Measurements from ENCODE around the gene FARS2.
A peak's percentile ranks its signal among the peaks of the same experiment; 100 is the strongest.
"Not testable (repeated sequence)": the region's sequence is repeated elsewhere in the genome, so short reads cannot be mapped to it uniquely, and the experiment has no call there.

Gene FARS2

DNA sequence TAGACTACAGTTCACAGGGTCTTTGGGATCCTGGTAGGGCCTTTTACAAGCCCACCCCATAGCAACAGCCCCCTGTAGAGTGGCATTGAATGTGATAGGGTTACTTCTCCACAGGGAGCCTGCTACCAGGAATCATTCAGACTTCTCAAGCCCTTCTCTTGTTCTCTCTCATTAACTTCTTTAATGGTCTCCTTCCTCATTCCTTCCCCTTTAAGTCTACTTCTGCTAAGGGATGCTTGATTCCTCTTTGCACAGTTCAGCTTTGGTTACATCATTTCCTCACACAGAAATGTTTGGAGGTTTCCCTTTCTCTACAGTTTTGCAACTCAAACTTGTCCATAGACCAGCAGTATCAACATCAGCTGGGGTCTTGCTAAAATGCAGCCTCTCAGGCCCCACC lies 437.8 kb downstream of the FARS2 start:
- not testable (repeated sequence) for DNase-seq (ENCODE audit: low read depth)

DNA sequence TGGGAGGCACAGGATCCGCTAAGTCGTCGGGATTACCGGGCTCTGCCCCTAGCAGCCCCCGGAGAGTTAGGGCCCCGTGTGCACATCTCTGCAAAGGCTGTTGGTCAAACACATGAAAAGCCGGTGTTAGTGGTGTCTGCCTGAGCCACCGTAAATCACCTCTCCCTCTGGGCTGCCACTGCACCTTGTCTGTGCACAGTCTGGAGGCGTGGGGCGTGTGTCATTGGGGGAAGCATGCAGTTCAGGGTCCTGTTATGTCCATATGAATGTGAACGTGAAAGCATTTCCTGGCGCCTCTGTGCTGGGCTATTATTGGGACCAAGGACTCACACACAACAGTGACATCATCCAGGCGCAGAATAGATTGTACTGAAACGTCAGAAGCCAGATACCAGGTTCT lies 439.9 kb downstream of the FARS2 start:
- DNase-seq (ENCODE audit: low read depth) = no peak

DNA sequence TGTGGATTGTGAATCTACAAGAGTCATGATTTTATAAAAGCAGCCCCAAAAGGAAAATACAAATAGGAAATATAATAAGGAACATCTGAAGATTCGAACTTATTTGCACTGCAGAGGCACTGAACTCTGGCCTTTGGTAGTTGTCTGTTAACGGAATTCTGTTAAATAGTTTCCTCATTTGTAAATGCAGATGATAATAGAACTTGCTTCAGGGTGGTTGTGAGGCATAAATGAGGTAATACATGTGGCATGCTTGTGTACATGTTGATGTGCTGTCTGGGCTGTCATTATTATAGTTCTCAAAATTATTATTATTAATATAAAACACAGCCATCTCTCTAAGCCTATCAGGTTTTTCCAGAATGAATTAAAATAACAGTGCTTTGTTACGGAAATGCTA lies 443.4 kb downstream of the FARS2 start:
- no peak for DNase-seq (ENCODE audit: low read depth)

DNA sequence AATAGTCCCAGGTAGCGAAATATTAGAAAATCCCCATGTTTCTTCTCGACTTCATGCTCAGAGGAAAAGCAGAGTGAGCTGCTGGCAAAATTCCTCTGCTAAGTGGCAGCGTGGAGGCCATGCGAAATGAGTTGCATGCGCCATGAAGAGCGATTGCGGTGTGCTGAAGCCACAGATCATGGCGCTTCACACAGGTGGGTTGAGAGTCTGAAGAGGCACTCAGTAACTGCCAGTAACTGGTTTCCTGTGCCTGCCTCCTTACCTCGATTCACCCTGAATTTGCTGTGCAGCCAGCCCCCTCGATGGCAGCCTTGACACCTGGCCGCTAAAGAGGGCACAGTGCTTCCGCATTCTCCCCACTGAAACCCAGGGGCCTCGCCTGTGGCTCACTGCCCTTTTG lies 443.9 kb downstream of the FARS2 start:
- no peak for DNase-seq (ENCODE audit: low read depth)

DNA sequence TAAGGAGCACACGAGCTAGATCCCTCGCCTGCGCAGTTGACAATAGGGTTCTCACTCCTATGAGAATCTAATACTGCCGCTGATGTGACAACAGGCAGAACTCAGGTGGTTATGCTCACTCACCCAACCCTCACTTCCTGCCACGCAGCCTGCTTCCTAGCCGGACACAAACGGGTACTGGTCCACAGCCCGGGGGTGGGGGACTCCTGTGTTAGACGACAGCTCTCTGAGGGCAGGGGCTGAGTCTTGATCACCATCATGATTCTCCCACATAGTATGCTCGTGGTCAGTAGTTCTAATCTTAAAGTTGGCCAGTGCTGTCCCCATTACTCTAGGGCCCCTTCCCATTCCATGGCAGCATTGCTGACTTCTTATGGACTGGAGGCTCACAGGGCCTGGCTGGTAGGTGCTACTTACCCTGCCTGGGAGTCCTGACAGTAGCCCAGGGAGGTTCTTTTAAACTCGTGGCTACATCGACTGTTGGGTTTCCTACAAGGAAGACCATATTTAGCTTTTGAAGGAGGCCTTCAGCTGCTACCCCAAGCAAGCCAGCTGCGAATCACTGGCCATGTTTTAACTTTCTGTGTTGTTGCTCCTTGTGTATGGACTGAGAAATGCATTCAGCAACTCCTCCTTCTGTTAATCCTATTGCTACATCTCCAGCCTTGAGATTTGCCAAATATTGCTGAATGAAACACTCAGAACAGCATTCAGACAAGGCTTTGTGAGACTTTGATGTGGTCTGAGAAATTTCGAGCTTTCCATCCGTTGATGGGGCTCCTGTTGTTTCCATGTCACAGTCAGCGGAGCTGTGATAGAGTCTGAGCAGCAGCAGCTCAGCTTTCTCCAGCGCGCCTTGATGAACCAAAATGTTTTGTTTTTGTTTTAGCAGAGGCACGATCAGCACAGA lies 445.1 kb downstream of the FARS2 start:
- DNase-seq (ENCODE audit: low read depth) = no peak

DNA sequence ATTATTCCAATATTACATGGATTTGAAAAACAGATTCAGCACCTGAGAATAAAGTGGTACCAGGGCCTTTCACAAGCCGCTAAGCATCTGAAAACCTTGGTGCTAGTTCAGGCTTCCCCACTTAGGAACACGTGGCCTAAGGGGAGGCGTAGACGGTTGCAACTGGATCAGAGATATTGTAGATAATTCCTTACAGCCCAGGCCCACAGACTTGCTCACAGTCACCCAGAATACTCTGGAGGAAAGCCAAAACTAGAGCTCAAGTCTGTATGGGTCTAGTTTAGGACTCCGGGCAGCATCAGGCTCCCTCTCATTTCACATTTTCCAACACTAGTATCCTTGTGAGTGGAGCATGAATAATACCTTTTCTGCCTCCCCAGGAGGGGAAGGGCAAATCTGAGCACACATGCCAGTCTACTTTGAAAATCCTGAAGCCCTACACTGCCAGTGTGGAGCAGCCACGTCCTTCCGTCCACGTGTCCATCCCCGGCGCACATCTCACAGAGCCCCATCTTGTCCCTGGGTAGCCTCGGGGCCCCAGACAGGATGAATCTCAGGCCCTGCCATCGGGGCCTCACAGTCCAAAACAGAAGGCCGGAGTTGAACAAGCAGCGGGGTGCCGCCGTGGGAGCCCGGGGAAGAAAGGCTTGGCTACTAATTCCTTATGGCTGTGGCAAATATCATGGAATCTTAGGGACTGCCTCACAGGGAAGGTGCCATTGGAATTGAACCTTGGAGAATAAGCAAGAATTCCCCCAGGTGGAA lies 446.1 kb downstream of the FARS2 start:
- no peak for DNase-seq (ENCODE audit: low read depth)

DNA sequence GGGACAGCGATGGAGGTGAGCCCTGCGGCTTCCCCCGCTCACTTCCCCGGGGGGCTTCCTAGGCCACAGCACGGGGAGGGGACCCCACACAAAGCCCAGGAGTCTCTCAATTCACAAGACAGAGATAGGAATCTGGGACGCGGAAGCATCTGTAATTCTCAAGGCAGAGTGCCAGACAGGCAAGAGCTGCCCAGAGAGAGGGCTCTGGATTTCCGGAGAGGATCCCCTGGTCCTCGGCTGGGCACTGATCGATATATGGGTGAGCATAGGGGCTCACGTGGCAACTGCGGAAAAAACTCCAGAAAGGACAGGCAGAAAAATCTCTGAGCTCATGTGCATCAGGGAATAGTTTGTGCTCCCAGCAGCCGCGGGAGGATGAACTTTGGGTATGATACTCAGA lies 449.2 kb downstream of the FARS2 start:
- DNase-seq (ENCODE audit: low read depth) = no peak

DNA sequence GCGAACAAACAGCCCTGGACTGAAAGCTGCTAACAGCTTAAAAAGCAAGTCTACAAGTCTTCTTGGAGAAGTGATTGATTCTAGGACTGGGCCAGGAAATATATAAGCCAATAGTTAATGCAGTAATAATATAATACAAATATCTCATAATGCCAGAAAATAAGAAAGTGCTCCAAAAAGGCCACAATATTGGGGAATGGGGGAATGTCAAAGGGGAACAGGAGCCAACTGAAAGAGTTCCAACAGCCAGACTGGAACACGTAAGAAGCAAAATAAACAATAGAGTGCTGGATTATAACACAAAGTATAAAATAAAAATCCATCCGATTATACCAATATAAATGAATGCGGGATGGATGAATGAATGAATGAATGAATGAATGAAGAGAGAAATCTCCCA lies 449.6 kb downstream of the FARS2 start:
- DNase-seq (ENCODE audit: low read depth) = no peak

DNA sequence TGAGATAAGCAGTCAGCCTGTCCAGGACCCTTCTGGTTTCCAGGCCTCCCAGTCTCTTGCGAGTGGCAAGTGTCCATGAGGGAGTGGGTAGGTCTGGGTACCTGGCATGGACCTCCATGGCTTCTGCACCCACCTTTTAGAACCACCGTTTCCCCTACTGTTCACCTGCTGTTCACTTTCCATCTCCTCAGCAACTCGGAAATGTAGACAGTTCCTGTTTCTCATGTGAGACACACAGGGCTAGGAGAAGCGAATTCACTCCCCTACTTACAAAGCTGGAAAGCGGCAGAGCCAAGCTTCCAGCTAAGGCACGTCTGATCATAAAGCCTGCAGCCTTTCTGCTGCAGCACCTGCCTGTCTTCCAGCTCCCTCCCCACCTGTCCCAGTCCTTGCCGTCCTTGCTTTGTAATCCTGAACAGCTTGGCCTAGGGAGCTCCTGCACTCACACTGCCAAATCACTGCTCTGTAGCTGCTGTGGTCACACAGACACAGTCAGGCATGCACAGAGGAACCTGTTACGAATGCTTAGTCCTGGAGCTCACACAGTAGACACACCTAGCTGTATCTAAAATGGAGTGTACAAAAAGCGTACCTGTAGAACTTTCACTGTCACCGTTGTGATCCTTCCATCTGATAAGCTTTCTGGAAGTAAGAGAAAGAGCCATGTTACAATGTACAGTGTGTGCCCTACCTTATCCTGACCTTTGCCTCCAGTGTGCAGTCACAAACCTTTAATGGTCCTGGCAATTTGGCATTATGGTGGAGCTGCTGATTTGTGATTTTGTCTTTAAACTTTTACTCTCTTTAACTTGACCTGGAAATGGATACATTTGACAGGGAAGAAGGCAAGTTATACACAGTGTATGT lies 451.3 kb downstream of the FARS2 start:
- no peak for DNase-seq (ENCODE audit: low read depth)

DNA sequence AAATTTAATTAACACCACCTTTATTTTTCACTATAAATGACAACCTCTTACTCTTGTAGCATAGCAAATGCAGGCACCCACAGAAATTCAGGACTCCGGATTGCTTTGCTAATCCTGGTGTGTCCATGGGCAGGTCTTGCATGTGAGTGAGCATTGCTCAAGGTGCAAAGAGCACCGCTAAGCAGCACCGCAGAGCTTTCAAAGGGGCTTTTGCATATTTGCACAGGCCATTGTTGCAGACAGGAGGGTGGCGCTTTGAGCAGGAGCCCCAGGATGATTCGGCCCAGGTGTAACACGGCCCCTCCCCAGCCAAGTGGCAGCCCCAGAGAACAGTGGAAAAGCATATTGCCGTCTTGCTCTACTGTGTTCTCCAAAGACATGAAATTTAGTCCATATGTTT lies 452.2 kb downstream of the FARS2 start:
- DNase-seq (ENCODE audit: low read depth) = no peak

DNA sequence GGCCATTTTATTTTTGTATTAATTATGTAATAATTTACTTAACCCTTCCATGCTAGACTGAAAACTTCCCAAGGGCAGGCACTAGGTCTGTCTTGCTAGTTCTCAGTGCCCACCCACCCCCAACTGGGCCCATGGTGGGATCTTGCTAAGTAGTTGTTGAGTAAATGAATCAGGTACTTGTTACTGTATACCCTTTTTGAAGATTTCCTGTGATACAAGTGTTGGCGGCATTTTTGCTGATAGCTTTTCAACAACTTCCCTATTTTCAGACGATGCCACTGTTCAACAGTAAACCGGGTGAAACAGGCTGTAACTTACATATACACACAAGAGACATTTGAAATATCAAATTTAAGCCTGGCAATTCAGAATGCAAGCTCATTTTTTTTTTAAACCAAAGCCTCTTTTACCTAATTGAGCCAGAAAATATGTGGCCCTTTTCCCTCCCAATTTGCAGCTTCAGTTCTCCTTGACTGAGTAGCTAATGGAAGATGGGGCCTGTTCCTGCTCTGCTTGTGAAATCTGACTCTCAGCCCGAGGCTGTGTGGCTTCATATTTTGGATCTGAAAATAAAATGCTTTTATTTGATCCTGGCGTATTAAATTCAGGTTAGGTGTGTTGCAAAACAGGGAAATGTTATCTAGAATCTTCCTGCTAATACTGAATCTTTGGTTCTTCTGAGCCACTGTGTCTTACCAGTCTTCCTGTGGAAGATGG lies 457.1 kb downstream of the FARS2 start:
- no peak for DNase-seq (ENCODE audit: low read depth)

DNA sequence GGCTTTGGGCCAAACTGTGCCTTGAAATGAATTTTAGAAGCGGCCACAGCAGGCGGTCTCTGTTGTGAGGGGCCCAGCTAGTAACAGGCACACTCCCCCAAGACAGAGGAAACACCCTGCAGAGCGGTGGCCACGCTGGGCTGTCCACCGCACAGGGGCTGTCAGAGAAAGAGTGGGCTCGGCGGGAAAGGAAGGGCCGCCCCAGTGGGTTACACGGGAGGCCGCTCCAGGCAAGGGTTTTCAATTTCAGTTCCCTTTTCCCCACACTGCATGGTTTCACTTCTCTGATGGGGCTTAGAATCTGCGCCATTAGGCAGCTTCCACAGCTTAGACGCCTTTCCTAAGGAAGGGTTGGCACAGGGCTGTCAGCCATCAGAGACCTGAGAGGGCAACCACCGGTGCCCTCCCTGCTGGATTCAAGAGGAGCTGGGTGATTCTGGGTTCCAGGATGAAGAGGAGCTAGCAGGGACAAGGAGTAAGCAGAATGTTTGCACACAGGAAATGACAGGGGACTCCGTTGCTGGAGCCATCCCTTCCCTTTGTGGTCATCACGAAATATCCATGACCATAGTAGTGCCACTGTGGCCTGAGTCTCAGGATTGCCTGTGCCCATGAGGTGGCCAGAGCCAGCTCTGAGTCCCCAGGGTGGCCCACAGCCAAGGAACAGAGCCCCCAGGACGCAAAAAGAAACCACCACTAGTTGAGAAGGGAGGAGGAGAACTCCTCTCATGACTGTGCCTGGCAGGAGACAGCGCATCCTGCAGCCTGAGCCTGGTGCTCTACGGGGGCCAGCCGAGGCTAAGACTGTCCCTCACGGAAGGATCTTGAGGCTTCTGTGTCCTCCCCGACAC lies 462.8 kb downstream of the FARS2 start:
- no peak for DNase-seq (ENCODE audit: low read depth)

DNA sequence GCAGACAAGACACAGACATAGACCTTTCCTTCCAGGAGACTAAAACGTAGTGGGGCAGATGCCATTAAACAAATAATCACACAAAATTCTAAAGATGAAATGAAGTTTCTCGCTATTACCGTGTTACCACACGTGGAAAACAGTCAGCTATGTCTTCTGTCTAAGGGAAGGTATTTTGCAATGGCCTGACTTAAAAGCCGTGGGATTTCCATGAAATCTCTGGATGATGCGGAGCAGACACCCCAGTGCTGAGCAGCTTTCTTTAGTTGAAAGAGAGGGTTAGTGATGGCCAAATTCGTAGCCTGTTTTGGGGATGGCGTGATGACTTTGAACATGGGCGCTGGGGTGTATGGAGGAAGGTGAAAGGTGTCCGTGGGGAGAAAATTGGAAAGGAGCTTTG lies 463.6 kb downstream of the FARS2 start:
- DNase-seq (ENCODE audit: low read depth) = no peak

DNA sequence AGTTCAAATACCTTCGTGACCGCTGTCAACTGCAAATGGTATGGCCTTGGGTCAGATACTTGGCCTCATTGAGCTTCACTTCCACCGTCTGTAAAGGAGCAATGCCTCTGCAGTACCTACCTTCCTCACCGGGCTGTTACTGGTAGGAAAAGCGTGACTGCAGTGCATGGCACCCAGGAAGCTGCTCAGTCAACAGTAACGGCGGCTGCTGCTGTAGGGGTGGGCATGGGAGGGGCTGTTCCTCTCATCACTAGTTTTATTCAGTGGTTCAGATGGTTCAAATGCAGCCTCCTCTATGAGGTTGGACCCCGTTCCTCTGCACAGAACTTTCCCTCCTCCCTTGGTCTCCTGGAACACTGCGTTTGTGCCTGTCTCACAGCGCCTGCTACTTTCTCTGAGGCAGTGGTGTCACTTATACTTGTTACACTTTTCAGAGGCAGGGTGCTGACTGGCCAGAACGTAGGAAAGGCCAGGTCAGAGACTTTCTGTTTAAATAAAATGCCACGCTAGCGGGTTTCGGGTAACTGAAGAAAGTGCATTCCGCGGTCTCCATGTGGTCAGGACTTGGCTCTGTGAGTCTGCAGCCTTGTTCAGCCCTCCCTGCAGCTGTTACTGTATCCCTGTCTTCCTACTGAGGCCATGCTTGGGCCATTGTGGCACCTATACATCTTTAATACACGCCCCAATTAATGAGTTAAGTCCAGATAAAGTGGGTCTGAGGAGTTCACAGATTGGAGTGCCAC lies 465.8 kb downstream of the FARS2 start:
- no peak for DNase-seq (ENCODE audit: low read depth)

DNA sequence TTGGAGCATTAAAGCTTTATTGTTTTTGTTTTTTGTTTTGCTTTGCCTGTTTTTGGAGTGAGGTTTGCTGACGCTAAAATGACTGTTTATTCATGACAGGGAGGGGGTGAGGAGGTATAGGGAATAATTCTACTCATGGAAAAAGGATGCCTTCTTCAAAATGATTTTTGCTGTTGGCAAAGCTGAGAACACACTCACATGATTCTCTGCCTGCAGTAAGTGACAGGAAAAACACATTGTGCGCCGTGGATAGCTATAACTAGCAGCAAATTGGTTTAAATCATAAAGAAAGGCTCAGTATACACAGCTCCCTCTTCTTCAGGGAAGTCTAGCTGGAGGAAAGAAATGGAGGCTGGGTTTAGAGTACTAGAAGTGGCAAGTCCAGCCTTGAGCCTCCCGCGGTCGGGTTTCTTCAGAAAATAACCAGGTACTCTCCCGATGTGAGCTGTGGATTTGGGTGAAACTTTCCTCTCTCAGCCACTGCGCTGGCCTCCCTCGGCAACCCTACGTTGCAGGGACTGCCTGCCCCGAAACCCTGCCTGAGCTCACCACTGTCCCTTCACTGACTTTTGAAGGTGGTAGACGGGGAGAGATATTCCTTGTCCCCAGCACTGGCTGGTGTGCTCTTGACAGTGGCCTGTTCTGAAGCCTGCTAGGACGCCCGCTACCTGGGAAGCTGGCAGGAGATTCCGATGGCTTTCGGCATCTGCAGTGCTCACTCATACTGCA lies 467.2 kb downstream of the FARS2 start:
- no peak for DNase-seq (ENCODE audit: low read depth)

DNA sequence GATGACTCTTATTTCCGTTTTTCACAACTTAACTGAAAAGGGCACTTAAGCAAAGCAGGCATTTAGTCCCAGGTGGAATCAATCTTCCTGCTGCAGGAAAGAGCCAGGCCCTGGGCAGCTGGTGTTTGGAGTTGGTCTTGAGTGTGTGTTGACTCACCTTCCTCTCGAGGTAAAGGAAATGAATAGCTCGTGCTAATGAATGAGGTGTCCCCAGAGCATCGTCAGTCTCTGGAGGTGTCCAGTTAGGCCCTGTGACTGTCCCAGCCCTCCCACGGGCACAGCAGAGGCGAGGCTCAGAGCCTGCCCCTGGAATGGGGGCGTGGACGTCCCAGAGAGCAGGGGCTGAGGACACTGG lies 467.7 kb downstream of the FARS2 start:
- no peak for DNase-seq (ENCODE audit: low read depth)

DNA sequence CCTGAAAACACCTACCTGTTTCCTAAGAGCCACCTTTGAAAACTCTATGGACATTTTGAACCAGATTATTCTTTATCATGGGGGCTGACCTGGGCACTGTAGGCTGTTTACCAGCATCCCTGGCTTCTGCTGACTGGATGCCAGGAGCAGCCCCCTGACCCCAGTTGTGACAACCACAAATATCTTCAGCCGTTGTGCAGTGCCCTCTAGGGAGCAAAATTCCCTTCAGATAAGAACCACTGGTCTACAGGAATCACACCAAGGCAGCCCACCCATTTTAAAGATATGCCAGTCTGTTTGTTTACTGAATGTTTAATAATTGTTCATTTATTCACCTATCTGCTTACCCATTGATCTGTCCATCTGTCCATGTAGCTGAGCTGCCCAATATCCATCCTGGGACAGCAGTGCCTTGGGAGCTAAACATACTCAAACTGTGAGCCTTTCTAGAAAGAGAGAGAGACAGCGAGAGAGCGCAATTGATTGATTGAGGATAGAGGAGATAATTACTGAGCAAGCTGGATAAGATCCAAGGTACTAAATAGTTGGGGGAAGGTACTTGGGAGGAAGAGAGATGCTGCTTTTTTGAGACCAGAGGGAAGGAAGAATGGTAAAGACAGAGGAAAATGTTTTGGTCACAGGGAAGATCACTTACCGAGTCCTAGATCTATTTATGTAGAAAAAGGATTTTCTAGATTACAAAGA lies 468.7 kb downstream of the FARS2 start:
- DNase-seq (ENCODE audit: low read depth) = no peak

DNA sequence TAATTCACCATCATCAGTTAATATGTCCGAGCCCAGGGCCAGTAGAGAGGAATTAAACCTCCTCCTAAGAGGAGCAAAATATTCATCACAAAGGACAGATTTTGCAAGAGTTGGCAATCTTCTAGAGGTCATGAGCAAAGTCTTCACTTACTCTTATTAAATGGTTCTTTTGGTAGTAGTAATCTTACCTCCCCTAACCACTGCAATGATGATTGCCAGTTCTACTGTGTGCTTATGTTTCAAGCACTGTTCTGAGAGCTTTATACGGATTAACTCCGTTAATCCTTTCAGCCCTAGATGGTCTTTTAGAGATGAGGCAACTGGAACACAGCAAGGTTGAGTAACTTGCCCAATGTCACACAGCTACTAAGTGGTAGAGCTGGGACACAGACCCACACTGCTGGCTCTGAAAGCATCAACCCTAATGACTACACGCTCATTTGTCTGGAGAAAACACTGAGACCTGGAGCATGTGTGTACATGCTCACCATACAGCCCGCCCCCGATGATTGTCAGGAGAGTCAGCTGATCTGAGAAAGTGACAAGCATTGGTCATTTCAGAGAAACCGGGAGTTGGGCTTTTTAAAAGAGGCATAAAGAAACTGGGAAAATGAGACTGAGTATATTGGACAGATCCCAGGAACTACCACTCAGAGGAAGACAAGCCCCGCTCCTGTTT lies 469.4 kb downstream of the FARS2 start:
- peak; percentile 4 for DNase-seq (ENCODE audit: low read depth)
